Hepatocyte (in vitro differentiated cells): Measurements from ENCODE around the gene LINC00632. TPM values are rescaled to one million over a fixed set of nuclear protein-coding genes. Genes with fewer than 3 reads are reported as not detected.
A peak's percentile ranks its signal among the peaks of the same experiment; 100 is the strongest.
"Not testable (repeated sequence)": the region's sequence is repeated elsewhere in the genome, so short reads cannot be mapped to it uniquely, and the experiment has no call there.

Experiments used
- DNase-seq: peaks from one replicate; pipeline ENCODE4 v3.0.0-alpha.2; 2016; ENCODE audit warnings: low spot score
- H2AFZ ChIP-seq: fragments of 200-600 bp; sonication (generic); 2 replicates; pipeline ENCODE4 v1.6.0; 2016; ENCODE audit warnings: antibody characterized with exemption, mild to moderate bottlenecking
- H3K27ac ChIP-seq: fragments of 200-600 bp; sonication (generic); 2 replicates; pipeline ENCODE4 v1.5.1; 2016; ENCODE audit warnings: mild to moderate bottlenecking
- H3K27me3 ChIP-seq: fragments of 200-600 bp; sonication (generic); 2 replicates; pipeline ENCODE4 v1.6.1; 2016
- H3K36me3 ChIP-seq: fragments of 200-600 bp; sonication (generic); replicated peaks from 2 replicates; pipeline ENCODE4 v1.5.1; 2016; ENCODE audit warnings: low read depth; ENCODE audit not compliant: insufficient read depth
- H3K4me1 ChIP-seq: fragments of 200-600 bp; sonication (generic); 2 replicates; pipeline ENCODE4 v1.5.1; 2016; ENCODE audit warnings: mild to moderate bottlenecking, moderate library complexity; ENCODE audit not compliant: insufficient read depth
- H3K4me2 ChIP-seq: fragments of 200-600 bp; sonication (generic); 2 replicates; pipeline ENCODE4 v1.6.0; 2016
- H3K4me3 ChIP-seq: fragments of 200-600 bp; sonication (generic); 2 replicates; pipeline ENCODE4 v1.5.1; 2016; ENCODE audit warnings: mild to moderate bottlenecking
- H3K79me2 ChIP-seq: fragments of 200-600 bp; sonication (generic); 2 replicates; pipeline ENCODE4 v1.6.0; 2017; ENCODE audit warnings: mild to moderate bottlenecking
- H3K9me2 ChIP-seq: fragments of 200-600 bp; sonication (generic); replicated peaks from 2 replicates; pipeline ENCODE4 v1.6.0; 2017; ENCODE audit warnings: mild to moderate bottlenecking; ENCODE audit not compliant: insufficient read depth
- H3K9me3 ChIP-seq: fragments of 200-600 bp; sonication (generic); 2 replicates; pipeline ENCODE4 v1.5.1; 2016; ENCODE audit warnings: low read depth, mild to moderate bottlenecking
- H4K20me1 ChIP-seq: fragments of 200-600 bp; sonication (generic); 2 replicates; pipeline ENCODE4 v1.6.0; 2016; ENCODE audit warnings: mild to moderate bottlenecking; ENCODE audit not compliant: insufficient read depth, poor library complexity, severe bottlenecking
- EZH2 ChIP-seq: fragments of 200-600 bp; sonication (generic); IDR thresholded peaks from 2 replicates; pipeline ENCODE4 v1.6.1; 2016; ENCODE audit warnings: antibody characterized with exemption, mild to moderate bottlenecking, borderline replicate concordance
- EZH2phosphoT487 ChIP-seq: fragments of 200-600 bp; sonication (generic); IDR thresholded peaks from one replicate; pipeline ENCODE4 v1.6.1; 2018; ENCODE audit warnings: antibody characterized with exemption, mild to moderate bottlenecking, low read depth, moderate library complexity; ENCODE audit not compliant: unreplicated experiment, severe bottlenecking
- WGBS: methylation state at CpG from one replicate; pipeline ENCODE4 v1.1.6; 2016; ENCODE audit warnings: low lambda C conversion rate; ENCODE audit errors: missing lambda C conversion rate; 5-methylcytosine and 5-hydroxymethylcytosine counted together
- polyA plus RNA-seq: library from polyadenylated mRNA; unstranded; fragments of >200 nt; fragmentation: Nextera tagmentation; extraction: Ambion mirVana; gene quantifications from 2 replicates; pipeline ENCODE4 v1.2.1, GENCODE V29; 2016
- total RNA-seq: library from RNA; depleted of rRNA; stranded (reverse); fragments of >200 nt; gene quantifications from 2 replicates; pipeline ENCODE4 v1.2.3, GENCODE V29; 2014
- TF ChIP-seq, protein P1 (sequence below): fragments of 200-600 bp; sonication (generic); IDR thresholded peaks from 2 replicates; pipeline ENCODE4 v1.5.1; 2016; ENCODE audit warnings: antibody characterized with exemption, mild to moderate bottlenecking; ENCODE audit not compliant: poor library complexity

The LINC00632 gene
- total and polyA plus RNA-seq, 2 experiments from 2014 or later, result 51.5 to 245 TPM

DNA sequence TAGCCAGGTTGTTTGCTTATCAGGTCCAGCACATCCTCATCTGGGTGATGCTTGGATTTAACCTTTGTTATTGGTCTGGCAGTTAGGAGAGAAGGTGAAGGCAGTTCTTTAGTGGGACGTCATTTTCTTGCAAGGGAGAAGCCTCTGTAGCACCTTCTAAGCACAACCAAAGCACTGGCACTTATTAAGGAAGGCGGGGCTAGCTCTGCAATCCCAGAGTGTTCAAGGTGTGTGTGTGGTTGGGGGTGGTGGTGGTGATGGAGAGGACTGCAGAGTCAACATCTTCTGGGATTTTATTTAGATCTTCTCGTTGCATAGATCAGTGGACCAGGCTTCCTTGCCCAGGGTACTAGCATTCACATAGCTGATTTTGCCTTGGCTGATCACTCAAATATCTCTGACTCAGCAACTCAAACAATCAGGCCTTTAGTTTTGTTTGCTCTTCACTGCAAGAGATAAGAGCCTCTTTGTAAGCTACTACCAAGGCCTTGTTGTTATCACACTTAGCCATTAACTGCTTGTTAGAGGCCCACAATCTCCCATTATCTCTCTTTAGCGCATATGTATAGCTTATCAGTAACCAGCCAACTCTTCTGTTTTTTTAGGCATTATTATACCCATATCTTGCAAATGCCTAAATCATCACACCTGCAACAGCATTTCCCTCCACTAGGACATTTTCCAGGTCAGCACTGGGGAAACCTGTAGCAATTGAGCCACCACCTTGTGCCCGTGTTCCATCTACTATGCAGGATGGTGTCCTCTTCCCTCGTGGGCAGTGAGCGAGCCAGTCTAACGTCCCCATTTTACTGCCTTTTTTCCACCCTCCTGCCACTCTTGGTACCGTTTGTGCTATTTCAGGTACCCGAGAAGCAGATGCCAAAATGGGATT lies 36.5 kb upstream of the LINC00632 start:
- 51% methylated on average over 10 of the region's 10 CpGs for WGBS
- peak; percentile 26 for DNase-seq

DNA sequence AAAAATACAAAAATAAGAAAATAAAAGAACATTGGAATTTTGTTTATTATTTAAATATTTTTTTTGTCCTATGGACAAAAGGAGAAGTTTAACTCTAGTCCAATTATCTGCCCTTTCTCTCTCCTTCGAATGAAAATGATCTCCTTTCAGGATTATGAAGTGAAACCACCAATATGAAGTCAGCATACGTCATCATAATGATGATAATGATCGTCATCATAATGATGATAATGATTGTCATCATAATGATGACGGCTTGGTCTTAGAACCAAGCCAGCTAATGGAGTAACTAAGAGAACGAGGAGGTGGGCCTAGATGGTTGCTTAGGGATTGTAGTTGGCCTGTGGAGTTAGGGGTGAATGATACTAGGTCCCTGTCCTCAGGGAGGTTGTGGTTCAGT lies 21.9 kb upstream of the LINC00632 start:
- H3K4me3 ChIP-seq, result no peak overlapping the region
- no peaks in the 10 kb centered on the region for H3K79me2 ChIP-seq
- 71% methylated on average over 5 of the region's 5 CpGs for WGBS
- no peaks in the 10 kb centered on the region for H3K9me2 ChIP-seq
- no peaks in the 10 kb centered on the region for H3K9me3 ChIP-seq
- no peak overlapping the region for H2AFZ ChIP-seq
- no peaks in the 10 kb centered on the region for H4K20me1 ChIP-seq
- TF ChIP-seq EZH2phosphoT487 (no peak), EZH2 (no peak)
- TF ChIP-seq, protein P1, sequence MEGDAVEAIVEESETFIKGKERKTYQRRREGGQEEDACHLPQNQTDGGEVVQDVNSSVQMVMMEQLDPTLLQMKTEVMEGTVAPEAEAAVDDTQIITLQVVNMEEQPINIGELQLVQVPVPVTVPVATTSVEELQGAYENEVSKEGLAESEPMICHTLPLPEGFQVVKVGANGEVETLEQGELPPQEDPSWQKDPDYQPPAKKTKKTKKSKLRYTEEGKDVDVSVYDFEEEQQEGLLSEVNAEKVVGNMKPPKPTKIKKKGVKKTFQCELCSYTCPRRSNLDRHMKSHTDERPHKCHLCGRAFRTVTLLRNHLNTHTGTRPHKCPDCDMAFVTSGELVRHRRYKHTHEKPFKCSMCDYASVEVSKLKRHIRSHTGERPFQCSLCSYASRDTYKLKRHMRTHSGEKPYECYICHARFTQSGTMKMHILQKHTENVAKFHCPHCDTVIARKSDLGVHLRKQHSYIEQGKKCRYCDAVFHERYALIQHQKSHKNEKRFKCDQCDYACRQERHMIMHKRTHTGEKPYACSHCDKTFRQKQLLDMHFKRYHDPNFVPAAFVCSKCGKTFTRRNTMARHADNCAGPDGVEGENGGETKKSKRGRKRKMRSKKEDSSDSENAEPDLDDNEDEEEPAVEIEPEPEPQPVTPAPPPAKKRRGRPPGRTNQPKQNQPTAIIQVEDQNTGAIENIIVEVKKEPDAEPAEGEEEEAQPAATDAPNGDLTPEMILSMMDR, result no peak
- H3K27me3 ChIP-seq, result no peaks in the 10 kb centered on the region
- H3K4me1 ChIP-seq, result no peaks in the 10 kb centered on the region
- no peak for DNase-seq
- no peak overlapping the region for H3K27ac ChIP-seq
- no peak overlapping the region for H3K4me2 ChIP-seq
- no peaks in the 10 kb centered on the region for H3K36me3 ChIP-seq

More for the DNA sequence above, 36.5 kb upstream of the LINC00632 start:
- Histone ChIP-seq H2AFZ (no peak overlapping the region), H4K20me1 (no peaks in the 10 kb centered on the region), H3K9me2 (no peaks in the 10 kb centered on the region), H3K27me3 (no peaks in the 10 kb centered on the region), H3K4me1 (no peaks in the 10 kb centered on the region), H3K79me2 (no peaks in the 10 kb centered on the region), H3K4me2 (no peak overlapping the region), H3K4me3 (no peak overlapping the region), H3K27ac (no peak overlapping the region), H3K36me3 (no peaks in the 10 kb centered on the region), H3K9me3 (no peaks in the 10 kb centered on the region)
- peak; percentile 91 for TF ChIP-seq EZH2phosphoT487
- TF ChIP-seq, protein P1, result no peak
- no peak for TF ChIP-seq EZH2

DNA sequence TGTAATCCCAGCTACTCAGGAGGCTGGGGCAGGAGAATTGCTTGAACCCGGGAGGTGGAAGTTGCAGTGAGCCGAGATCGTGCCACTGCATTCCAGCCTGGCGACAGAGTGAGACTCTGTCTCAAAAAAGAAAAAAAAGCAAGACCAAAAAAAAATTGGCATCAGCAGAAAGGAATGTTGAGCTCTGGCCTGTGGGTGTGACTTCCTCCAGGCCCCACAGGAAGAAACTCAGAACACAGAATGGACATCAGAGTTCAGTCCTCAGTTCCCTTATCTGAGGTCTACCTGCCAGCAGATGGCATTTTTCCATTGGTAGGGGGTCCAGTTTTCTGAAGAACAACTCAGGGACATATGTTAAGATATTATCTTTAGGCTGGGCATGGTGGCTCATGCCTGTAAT lies 18.0 kb upstream of the LINC00632 start:
- H3K79me2 ChIP-seq, H3K27ac ChIP-seq, H3K9me2 ChIP-seq, H4K20me1 ChIP-seq, H3K4me2 ChIP-seq, H3K4me1 ChIP-seq, H3K27me3 ChIP-seq, DNase-seq, H2AFZ ChIP-seq, H3K9me3 ChIP-seq, H3K4me3 ChIP-seq, H3K36me3 ChIP-seq: not testable (repeated sequence)
- WGBS, result 92% methylated on average over 4 of the region's 4 CpGs

DNA sequence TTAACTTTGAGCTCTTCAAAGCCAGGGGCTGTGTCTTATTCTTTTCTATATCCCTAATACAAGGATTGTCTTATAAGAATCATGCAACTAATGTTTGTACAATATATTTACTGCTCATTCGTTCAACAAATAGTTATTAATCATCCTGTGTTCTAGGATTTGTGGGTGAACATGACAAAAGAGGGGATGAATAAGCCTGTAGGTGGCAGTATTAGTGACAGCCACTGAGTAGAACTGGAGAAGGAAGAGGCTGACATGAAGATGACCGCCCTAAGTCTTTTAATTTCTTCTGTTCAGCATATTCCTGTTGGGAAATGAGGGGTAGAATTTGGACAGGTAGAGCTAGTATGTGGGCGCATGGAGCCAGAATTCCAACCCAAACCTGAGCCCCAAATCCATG lies 11.9 kb upstream of the LINC00632 start:
- no peak overlapping the region for H3K27ac ChIP-seq
- TF ChIP-seq, protein P1, result peak; percentile 18
- no peak for TF ChIP-seq EZH2phosphoT487
- no peak for TF ChIP-seq EZH2
- H3K4me1 ChIP-seq, result no peaks in the 10 kb centered on the region
- H2AFZ ChIP-seq, result no peak overlapping the region
- no peaks in the 10 kb centered on the region for H3K79me2 ChIP-seq
- no peaks in the 10 kb centered on the region for H3K27me3 ChIP-seq
- no peaks in the 10 kb centered on the region for H3K36me3 ChIP-seq
- H3K9me2 ChIP-seq, result no peaks in the 10 kb centered on the region
- no peak overlapping the region for H3K4me3 ChIP-seq
- H4K20me1 ChIP-seq, result no peaks in the 10 kb centered on the region
- no peak for DNase-seq
- 72% methylated on average over 3 of the region's 3 CpGs for WGBS
- no peaks in the 10 kb centered on the region for H3K9me3 ChIP-seq
- H3K4me2 ChIP-seq, result no peak overlapping the region
